PFSK-1 (cell line): ENCODE data around the gene EPN1.

Experiments used
- FOXP2 ChIP-seq: optimal IDR thresholded peaks from 2 replicates; pipeline ENCODE3; 2011; ENCODE audit warnings: borderline replicate concordance, control low read depth, inconsistent platforms; ENCODE audit not compliant: insufficient read depth; ENCODE audit errors: extremely low read length, extremely low read depth
- POLR2AphosphoS5 ChIP-seq: IDR thresholded peaks from 2 replicates; pipeline ENCODE4 v1.6.1; 2012; ENCODE audit warnings: low read depth, mild to moderate bottlenecking, control low read depth, low read length, moderate library complexity
- REST ChIP-seq, 2 experiments: IDR thresholded peaks; 2 replicates each; pipeline versions ENCODE4 v1.6.1 to v1.8.0; 2011 to 2012; ENCODE audit warnings: low read depth in 2 of 2, low read length in 2 of 2, control low read depth in 1 of 2, inconsistent platforms in 1 of 2, mild to moderate bottlenecking in 1 of 2, moderate library complexity in 1 of 2; ENCODE audit not compliant: insufficient read depth in 1 of 2
- SIN3A ChIP-seq: IDR thresholded peaks from 2 replicates; pipeline ENCODE4 v1.6.1; 2012; ENCODE audit warnings: mild to moderate bottlenecking, low read length, moderate library complexity, borderline replicate concordance; ENCODE audit not compliant: insufficient read depth
- TAF1 ChIP-seq: IDR thresholded peaks from 2 replicates; pipeline ENCODE4 v1.6.1; 2012; ENCODE audit warnings: low read length, control low read depth, borderline replicate concordance; ENCODE audit not compliant: insufficient read depth

EPN1 gene

GRCh38 chr19:55693336-55693974 lies 18.4 kb downstream of the EPN1 start:
- no peak for TF ChIP-seq SIN3A
- TF ChIP-seq FOXP2 = no peak
- no peak for TF ChIP-seq REST (IDR thresholded peaks at IDR 0.05; ENCODE audit: insufficient read depth in 1 of 2, low read depth in 2 of 2, low read length in 2 of 2)
- TF ChIP-seq POLR2AphosphoS5 = no peak
- no peak for TF ChIP-seq TAF1

GRCh38 chr19:55694241-55694655 lies 19.2 kb downstream of the EPN1 start:
- TF ChIP-seq TAF1 (no peak), POLR2AphosphoS5 (no peak), REST (IDR thresholded peaks at IDR 0.05; ENCODE audit: insufficient read depth in 1 of 2, low read depth in 2 of 2, low read length in 2 of 2) (no peak), SIN3A (no peak), FOXP2 (no peak)

DNA sequence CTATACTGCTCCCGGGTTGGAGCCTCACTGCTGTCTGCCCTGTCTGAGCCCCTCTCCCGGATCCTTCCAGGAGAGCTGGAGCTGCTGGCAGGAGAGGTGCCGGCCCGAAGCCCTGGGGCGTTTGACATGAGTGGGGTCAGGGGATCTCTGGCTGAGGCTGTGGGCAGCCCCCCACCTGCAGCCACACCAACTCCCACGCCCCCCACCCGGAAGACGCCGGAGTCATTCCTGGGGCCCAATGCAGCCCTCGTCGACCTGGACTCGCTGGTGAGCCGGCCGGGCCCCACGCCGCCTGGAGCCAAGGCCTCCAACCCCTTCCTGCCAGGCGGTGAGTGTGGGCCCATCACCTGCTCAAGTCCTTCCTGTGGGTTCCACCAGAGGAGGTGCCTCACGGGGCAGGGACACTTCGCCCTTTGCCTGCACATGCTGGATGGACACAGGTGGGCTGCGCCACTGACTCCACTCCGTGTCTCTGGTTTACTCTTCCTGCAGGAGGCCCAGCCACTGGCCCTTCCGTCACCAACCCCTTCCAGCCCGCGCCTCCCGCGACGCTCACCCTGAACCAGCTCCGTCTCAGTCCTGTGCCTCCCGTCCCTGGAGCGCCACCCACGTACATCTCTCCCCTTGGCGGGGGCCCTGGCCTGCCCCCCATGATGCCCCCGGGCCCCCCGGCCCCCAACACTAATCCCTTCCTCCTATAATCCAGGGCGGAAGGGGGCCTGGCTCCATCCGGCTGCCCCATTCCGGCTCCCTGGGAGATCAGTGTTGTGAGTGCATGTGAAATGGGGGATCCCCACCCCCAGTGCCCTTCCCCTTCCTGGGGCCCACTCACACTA lies 19.8 kb downstream of the EPN1 start:
- no peak for TF ChIP-seq POLR2AphosphoS5
- TF ChIP-seq REST (IDR thresholded peaks at IDR 0.05; ENCODE audit: insufficient read depth in 1 of 2, low read depth in 2 of 2, low read length in 2 of 2) = no peak
- no peak for TF ChIP-seq TAF1
- TF ChIP-seq SIN3A = no peak
- TF ChIP-seq FOXP2 = no peak

- TF ChIP-seq SIN3A (no peak), REST (IDR thresholded peaks at IDR 0.05; ENCODE audit: insufficient read depth in 1 of 2, low read depth in 2 of 2, low read length in 2 of 2) (no peak), FOXP2 (no peak), TAF1 (no peak), POLR2AphosphoS5 (no peak)
These were observed 20.7 kb downstream of the EPN1 start for GRCh38 chr19:55695511-55696290.
